ENCODE results near the gene ZP1.

Gene ZP1

DNA sequence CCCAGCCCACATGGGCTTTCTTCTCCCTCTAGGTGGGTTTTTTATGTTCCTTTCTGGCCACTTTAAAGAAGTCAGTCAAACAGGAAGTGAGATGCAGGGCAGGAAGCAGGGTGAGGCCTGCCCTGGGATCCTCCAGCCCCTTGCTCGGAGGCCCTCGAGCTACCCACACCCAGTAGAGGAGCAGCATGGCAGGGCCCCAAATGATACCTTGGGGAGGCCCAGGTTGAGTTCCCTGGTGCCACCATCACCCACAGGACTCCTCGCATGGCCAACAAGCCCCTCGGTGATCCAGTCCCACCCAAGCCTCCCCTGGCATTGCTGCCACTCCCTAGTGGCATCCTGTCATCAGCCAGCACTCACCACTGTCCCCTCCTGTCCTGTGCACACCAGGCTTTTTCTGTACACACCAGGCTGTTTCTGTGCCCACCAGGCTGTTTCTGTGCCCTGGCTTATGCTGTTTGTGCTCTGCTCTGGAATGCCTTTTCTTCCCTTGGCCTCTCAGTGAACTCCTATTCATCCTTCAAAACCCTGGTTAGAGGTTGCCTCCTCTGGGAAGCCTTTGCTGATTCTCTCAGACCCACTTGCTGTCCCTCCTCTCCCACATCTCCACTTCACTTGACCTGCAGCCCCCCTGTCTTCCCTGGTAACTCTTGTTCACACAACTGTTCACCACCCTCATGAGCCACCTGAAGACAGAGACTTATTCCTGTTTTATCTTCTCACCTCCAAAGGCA, 8.4 kb upstream of the ZP1 start:
- no peak for DNase-seq (ENCODE audit: low read depth in 2 of 2)

DNA sequence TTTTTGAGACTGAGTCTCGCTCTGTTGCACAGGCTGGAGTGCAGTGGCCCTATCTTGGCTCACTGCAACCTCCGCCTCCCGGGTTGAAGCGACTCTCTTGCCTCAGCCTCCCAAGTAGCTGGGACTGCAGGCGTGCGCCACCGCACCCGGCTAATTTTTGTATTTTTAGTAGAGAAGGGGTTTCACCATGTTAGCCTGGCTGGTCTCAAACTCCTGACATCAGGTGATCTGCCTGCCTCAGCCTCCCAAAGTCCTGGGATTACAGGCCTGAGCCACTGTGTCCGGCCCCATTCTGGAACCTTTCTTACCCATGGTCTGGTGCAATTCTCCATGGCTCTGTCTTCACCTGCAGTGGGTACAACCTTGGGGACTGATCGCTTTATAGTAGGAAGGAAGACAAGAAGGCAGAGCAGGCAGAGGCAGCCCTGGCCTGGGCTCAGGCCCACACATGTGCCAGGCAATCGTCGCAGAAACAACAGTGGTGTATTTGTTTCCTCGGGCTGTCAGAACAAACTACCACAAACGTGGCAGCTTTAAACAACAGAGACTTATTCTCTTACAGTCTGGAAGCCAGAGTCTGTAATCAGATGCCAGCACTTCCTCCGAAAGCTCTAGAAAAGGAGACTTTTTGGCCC, 7.6 kb upstream of the ZP1 start:
- no peak for DNase-seq (ENCODE audit: low read depth in 2 of 2)

DNA sequence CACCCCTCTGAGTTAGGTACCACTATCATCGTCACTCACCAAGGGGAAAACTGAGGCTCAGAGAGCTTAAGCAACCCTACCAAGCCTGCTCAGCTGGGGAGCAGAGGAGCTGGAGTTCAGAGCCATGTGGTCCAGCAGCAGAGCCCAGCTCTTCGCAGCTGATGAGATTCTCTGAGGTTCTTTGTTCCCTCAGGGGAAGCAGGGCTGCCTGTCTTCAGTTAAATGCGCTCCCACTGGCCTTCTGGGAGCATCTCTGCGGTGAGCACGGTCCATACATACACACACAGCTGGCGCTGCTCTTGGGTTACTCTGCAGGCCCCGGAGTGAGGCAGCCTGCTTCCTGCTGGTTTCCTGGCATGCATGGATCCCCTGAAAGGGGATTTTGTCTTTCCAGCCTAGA, 6.4 kb upstream of the ZP1 start:
- DNase-seq (ENCODE audit: low read depth in 2 of 2): no peak

DNA sequence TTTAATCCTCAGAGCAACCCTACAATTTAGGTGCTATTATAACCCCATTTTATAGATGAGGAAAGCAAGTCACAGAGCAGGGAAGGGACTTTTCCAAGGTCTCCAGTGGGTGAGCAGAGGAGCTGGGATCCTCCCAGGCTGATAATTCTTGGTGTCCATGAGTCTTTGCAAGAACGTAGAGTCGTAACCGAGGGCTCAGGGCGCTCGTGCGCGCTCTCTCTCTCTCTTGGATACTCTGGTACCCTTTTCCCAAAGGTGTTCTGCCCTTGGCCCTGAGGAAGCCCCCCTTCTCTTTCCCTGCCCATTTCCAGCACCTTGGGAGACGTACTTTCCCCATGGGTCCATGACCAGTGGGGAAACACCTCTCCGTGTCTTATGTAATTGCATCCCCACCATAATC, 5.2 kb upstream of the ZP1 start:
- DNase-seq (ENCODE audit: low read depth in 2 of 2): no peak

DNA sequence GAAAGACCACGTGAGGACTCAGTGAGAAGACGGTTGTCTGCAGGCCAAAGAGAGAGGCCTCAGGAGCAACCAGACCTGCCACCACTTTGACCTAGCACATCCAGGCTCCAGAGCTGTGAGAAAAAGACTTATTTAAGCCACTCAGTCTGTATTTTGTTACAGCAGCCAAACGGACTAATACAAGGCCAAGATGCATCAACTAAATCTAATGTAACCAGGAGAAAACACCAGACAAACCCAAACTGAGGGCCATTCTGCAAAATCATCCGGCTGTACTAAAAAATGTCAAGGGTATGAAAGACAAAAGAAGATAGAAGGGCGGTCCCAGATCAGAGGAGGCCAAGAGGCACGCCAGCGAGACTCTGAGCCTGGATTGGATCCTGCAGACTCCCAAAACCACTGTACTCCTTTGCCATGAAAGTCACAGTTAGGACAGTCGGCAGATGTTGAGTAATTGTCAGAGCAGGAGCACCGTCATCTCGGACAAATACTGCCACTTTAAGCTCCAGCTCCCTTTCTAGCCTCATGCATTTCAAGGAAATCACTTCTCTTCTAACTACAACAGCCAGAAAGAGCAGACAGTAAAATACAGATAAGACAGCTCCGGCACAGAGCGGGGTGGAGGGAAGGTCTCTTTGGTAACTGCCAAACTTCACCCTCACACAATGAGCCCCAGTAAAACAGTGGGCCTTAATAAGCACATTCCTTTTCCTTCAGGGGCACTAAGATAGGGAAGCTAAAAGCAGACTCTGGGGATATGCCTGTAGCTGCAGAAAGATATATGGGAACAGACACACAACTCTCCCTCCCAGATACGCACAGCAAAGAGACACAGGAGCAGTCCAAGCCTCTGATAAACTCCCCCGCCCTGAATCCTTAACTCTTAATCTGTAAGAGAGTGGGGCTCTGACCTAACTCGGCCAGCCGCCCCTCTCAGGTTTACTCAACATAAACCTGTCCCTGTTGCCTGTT, 3.5 kb upstream of the ZP1 start:
- DNase-seq (ENCODE audit: low read depth in 2 of 2): no peak

DNA sequence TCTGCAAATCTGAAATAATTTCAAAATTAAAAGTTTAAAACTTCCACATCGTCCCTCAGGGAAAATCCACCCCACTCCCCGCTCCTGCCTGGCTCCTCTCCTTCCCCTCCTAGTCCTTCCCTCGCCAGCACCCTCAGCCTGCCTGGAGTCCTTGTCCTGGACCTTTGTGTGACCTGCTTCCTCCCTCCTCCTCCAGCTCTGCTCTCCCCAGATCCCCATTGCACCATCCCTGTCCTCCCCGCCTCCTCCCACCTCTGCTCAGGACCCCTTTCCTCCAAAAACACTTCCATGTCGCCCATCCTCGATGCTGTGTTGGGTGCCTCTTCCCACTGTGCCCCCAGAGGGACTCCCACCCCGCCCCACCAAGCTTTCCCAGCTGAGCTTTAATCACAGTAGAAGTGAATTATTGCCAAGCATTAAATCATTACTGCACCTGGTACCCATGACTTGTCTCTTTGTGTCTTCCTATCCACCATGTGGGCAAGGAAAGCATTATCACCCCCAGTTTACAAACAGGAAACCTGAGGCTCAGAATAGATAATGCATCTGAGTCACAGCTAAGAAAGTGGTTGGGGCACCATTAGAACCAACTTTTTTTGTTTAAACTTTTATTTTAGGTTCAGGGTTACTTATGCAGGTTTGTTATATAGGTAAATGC, 2.4 kb upstream of the ZP1 start:
- no peak for DNase-seq (ENCODE audit: low read depth in 2 of 2)

DNA sequence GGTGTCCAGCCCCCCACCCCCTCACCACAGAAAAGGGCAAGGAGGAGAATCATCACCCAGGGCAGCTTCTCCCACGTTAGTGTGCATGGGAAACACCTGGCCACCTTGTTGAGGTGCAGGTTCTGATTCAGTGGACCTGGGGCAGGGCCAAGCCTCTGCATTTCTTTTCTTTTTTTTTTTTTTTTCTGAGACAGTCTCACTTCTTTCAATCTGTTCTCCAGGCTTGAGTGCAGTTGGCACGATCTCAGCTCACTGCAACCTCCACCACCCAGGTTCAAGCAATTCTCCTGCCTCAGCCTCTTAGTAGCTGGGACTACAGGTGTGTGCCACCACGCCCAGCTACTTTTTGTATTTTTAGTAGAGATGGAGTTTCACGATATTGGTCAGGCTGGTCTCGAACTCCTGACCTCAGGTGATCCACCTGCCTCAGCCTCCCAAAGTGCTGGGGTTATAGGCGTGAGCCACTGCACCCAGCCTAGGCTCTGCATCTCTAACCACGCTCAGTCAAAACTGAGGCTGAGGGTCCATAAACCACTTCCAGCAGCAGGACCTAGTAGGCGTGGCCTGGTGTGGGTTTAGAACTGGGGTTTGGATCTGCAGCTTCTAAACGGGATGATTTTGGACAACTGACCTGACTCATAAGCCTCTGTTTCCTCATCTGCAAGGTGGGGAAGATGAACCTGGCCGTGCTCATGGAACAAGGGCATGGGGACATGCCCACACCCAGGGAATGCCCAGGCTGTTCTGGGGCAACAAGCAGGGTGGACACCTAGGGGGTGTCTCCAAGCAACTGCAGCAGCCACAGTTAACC, 734 bp downstream of the ZP1 start:
- DNase-seq (ENCODE audit: low read depth in 2 of 2): no peak

DNA sequence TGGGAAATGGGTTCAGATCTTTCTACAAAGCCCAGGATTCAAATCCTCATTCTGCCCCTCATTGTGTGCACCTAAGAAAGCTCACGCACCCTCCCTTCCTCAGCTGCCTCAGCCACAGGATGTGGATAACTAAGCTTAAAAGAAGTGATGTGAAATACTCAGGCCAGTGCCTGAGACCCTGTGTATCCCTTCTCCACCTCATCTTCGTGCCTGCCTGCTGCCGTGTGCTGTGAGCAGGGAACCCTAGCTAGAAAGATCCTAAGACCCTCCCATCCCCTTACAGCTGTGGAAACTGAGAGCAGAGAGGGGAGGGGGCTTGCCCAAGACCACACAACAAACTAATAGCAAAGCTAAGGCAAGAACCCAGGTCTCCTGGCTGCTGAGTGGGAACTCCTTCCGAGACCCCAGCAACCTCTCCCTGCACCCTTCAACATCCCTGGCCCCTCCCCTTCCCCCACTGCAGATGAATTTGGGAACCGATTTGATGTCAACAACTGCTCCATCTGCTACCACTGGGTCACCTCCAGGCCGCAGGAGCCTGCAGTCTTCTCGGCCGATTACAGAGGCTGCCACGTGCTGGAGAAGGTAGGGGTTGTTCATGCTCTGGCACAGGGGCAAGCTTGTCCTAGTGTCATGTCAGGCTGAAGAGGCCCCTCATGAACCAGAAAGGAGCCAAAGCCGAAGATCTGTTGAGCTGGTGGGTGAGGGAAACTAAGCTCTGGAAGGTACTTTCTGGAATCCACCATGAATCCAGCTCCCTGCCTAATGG, 1.5 kb downstream of the ZP1 start:
- DNase-seq (ENCODE audit: low read depth in 2 of 2): no peak

DNA sequence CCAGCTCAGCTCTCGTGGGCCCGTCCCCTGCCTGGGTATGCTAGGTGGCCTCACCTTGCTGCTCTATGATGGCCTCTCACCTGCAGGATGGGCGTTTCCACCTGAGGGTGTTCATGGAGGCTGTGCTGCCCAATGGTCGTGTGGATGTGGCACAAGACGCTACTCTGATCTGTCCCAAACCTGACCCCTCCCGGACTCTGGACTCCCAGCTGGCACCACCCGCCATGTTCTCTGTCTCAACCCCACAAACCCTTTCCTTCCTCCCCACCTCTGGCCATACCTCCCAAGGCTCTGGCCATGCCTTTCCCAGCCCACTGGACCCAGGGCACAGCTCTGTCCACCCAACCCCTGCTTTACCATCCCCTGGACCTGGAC, 2.1 kb downstream of the ZP1 start:
- no peak for DNase-seq (ENCODE audit: low read depth in 2 of 2)

DNA sequence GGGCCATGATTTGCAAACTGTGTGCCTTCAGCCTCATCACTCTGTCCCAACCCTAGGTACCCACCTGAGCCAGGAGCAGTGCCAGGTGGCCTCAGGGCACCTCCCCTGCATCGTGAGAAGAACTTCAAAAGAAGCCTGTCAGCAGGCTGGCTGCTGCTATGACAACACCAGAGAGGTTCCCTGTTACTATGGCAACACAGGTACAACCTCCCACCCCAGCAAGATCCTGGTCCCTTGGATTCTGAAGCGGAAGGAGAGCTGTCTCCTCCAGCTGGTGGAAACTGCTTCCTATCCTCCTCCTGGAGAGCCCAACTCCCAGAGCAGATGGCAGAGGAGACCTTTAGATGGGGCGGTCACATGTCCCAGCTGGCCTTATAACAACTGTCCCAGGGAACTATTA, 2.9 kb downstream of the ZP1 start:
- DNase-seq (ENCODE audit: low read depth in 2 of 2): no peak

DNA sequence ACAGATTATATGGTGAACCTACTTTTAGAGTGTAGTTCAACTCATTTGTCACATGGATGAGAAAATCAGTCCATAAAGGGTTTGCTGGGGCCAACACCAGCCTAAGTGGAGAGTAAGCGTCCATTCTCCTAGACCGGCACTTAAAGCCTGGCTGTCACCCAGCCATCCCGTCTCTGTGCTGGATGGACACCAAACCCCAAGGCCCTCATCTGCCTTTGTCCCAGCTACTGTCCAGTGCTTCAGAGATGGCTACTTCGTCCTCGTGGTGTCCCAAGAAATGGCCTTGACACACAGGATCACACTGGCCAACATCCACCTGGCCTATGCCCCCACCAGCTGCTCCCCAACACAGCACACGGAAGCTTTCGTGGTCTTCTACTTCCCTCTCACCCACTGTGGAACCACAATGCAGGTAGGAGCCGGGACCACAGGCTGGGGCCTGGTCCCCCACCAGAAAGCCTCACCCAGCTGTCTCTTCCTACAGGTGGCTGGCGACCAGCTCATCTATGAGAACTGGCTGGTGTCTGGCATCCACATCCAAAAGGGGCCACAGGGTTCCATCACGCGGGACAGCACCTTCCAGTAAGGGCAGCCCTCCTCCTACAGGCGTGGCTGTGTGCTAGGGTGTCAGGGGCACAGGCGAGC, 3.5 kb downstream of the ZP1 start:
- no peak for DNase-seq (ENCODE audit: low read depth in 2 of 2)

DNA sequence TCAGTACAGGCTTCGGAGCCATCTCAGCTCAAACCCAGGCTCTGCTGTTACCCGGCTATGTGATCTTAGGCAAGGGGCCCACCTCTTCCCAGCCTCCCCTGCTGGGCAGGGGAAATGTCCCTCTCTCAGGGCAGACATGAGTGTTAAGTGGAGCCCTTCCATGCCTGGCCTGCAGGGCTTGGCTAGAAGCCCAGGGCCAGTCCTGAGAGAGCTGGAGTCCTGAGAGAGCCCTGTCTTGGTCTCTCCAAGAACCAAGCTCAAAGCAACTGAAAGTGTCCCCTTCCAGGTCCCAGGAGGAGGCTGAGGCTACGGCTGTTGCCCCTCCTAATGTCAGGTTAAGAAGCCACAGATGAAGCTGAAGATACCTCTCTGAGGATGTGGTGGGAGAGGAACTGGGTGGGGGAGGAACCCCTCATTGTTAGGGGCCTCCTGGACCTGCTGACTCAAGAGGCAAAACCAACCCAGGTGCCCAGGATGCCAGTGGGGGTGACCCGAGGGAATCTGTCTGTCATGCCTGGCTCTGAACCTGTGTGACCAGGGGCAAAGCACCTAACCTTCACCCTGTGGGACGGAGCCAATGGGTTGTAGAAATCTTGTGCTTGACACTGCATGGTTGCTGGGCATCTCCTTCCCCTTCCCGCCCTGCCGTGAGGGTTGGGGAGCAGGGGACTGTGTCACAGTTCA, 4.2 kb downstream of the ZP1 start:
- DNase-seq (ENCODE audit: low read depth in 2 of 2): no peak

DNA sequence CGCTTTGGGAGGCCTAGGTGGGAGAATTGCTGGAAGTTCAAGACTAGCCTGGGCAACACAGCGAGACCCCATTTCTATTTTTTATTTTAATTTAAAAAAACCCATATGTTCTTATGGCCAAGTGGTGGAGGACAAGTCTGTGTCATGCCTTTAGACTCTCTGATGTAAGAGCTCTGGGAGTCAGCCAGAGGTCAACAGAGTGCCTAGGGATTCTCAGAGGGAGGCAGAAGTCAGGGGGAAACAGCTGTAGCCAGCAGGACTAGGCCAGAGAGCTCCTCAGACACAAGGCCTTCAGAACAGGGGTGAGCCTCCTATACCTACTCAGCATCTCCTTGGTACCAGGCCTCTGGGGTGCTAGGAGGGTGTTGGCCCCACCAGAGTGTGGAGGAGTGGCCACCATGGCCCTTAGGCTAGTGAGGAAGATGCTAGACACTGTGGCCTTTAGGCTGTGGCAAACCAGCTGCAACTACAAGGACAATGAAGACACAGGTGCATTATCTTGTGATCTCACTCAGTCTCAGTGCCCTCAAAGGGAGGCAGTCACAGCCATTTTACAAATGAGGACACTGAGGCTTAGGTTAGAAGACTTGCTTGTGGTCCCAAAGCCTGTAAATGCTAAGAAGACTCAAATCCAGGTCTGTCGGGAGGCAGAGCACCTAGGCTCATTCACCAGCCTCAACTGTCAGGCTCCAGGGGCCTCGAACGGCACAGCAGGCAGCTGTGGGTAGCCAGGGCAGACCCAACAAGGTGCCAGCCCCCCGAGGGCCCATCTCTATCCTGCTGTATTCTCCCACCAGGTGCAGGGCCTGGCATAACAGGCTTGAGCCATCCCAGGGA, 5.0 kb downstream of the ZP1 start:
- no peak for DNase-seq (ENCODE audit: low read depth in 2 of 2)

DNA sequence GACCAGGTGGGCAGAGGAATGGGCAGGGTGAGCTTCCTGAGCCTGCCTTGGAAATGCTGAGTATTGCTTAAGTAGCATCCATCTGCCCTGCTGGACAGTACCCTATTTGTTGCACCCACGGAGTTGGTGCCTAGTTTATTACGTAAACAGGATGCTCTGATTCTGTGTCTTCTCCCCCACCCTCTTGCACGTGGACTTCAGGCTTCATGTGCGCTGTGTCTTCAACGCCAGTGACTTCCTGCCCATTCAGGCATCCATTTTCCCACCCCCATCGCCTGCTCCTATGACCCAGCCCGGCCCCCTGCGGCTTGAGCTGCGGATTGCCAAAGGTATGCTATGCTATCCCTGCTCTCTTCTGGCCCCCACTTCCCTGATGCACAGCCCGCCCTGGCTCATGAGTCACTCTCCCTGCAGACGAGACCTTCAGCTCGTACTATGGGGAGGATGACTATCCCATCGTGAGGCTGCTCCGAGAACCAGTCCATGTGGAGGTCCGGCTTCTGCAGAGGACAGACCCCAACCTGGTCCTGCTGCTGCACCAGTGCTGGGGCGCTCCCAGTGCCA, 5.7 kb downstream of the ZP1 start:
- no peak for DNase-seq (ENCODE audit: low read depth in 2 of 2)

DNA sequence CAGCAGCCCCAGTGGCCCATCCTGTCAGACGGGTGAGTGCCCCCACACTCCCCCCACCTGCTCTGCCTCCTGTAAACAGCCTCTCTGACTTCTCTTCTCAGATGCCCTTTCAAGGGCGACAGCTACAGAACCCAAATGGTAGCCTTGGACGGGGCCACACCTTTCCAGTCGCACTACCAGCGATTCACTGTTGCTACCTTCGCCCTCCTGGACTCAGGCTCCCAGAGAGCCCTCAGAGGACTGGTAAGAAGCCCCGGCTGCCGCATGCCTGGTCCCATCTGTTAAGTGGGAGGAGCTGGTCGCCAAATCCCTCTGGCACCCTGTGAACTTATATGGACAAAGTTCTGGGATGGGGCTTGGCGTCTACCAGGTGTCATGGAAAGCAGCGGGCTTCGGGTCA, 6.2 kb downstream of the ZP1 start:
- DNase-seq (ENCODE audit: low read depth in 2 of 2): no peak

DNA sequence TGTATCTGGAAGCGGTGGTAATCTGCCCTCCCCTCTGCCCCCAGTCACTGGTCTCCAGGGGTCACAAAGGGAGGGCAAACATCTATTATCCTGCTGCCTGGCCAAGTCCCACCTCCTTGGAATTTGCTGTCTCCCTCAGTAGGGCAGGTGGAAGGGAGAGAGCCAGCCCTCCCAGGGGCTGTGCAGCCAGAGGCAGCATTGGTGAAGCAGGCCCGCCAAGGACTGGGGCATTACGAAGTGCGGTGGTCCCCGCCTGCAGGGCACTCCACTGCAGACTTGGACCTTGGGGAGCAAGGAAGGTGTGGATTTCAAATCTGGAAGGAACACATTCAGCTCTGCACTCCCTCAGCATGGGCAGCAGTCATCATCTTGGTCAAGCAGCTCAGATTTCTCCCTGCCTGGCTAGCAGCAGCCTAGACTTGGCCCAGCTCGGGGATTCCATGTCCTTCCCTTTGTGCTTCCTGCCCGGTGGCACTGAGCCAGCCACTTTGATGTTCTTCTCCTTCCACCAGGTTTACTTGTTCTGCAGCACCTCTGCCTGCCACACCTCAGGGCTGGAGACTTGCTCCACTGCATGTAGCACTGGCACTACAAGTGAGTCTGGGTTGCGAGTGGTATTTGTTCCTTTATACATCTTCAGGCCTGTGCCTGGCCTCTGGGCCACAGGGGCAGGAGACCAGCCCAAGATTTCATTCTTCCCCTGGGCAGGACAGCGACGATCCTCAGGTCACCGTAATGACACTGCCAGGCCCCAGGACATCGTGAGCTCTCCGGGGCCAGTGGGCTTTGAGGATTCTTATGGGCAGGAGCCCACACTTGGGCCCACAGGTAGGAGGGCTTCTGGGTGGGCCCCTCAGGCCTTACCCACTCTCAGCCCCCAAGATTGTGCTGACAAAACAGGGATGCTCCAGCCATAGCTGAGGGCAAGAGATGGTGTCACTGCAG, 7.4 kb downstream of the ZP1 start:
- DNase-seq (ENCODE audit: low read depth in 2 of 2): no peak

All from stimulated activated CD8-positive, alpha-beta memory T cell treated with anti-CD3 and anti-CD28 coated beads, Interleukin-2, amount 100 ng/mL, for 1 hour (primary cell).